ENCODE results near the gene SNX9.

- TF ChIP-seq CTCF (conservative IDR thresholded peaks at IDR 0.05; ENCODE audit: low read length) (no peak), EZH2phosphoT487 (IDR thresholded peaks at IDR 0.05; ENCODE audit: borderline replicate concordance) (no peak)
Observed at GRCh38 chr6:157777344-157777743, 45.7 kb upstream of the SNX9 start.
